Stimulated activated CD8-positive, alpha-beta memory T cell treated with anti-CD3 and anti-CD28 coated beads, Interleukin-4, amount 100 ng/mL, for 48 hours (primary cell): ENCODE results near the gene PDGFD.

Source experiments
- DNase-seq: peaks from one replicate; pipeline ENCODE4 v3.0.0-alpha.2; 2020

PDGFD gene

GRCh38 chr11:103904324-103904667 lies 259.7 kb downstream of the PDGFD start:
- no peak for DNase-seq

GRCh38 chr11:103903621-103904323 lies 260.2 kb downstream of the PDGFD start:
- DNase-seq = no peak

GRCh38 chr11:103902994-103903393 lies 261.0 kb downstream of the PDGFD start:
- DNase-seq = no peak

GRCh38 chr11:103901656-103902055 lies 262.3 kb downstream of the PDGFD start:
- DNase-seq = no peak

- DNase-seq = no peak
These were observed 265.2 kb downstream of the PDGFD start for GRCh38 chr11:103898577-103899336.

GRCh38 chr11:103898065-103898464 lies 265.9 kb downstream of the PDGFD start:
- no peak for DNase-seq

- no peak for DNase-seq
These were observed 266.6 kb downstream of the PDGFD start for GRCh38 chr11:103897160-103897936.

- no peak for DNase-seq
These were observed 268.8 kb downstream of the PDGFD start for GRCh38 chr11:103895106-103895505.

- DNase-seq = no peak
These were observed 269.3 kb downstream of the PDGFD start for GRCh38 chr11:103894673-103895072.

- no peak for DNase-seq
These were observed 269.9 kb downstream of the PDGFD start for GRCh38 chr11:103894034-103894433.

- no peak for DNase-seq
These were observed 270.6 kb downstream of the PDGFD start for GRCh38 chr11:103893371-103893770.

- DNase-seq = no peak
These were observed 271.3 kb downstream of the PDGFD start for GRCh38 chr11:103892603-103893002.

- DNase-seq = no peak
These were observed 273.3 kb downstream of the PDGFD start for GRCh38 chr11:103890654-103891053.

- DNase-seq = no peak
These were observed 274.3 kb downstream of the PDGFD start for GRCh38 chr11:103889679-103890078.

GRCh38 chr11:103888541-103888951 lies 275.4 kb downstream of the PDGFD start:
- DNase-seq = no peak

GRCh38 chr11:103887001-103887658 lies 276.8 kb downstream of the PDGFD start:
- DNase-seq = no peak

GRCh38 chr11:103883856-103884255 lies 280.1 kb downstream of the PDGFD start:
- DNase-seq = no peak

GRCh38 chr11:103883291-103883690 lies 280.7 kb downstream of the PDGFD start:
- DNase-seq = no peak

GRCh38 chr11:103881584-103881983 lies 282.4 kb downstream of the PDGFD start:
- DNase-seq = no peak

GRCh38 chr11:103880968-103881367 lies 283.0 kb downstream of the PDGFD start:
- DNase-seq = no peak

GRCh38 chr11:103878646-103879045 lies 285.3 kb downstream of the PDGFD start:
- DNase-seq = no peak

GRCh38 chr11:103877221-103877620 lies 286.7 kb downstream of the PDGFD start:
- DNase-seq = no peak

GRCh38 chr11:103875855-103876510 lies 288.0 kb downstream of the PDGFD start:
- DNase-seq = no peak
